CD4-positive, alpha-beta T cell treated with Interleukin-6 for 4 hours (primary cell): ENCODE data around the gene ELFN1.

Experiments
- DNase-seq: peaks from one replicate; pipeline ENCODE4 v3.0.0-alpha.2; 2020; ENCODE audit warnings: mixed read lengths

Gene ELFN1

GRCh38 chr7:1677206-1678080, 7.4 kb downstream of the ELFN1 start:
- no peak for DNase-seq

GRCh38 chr7:1678081-1678543, 8.0 kb downstream of the ELFN1 start:
- no peak for DNase-seq

DNA sequence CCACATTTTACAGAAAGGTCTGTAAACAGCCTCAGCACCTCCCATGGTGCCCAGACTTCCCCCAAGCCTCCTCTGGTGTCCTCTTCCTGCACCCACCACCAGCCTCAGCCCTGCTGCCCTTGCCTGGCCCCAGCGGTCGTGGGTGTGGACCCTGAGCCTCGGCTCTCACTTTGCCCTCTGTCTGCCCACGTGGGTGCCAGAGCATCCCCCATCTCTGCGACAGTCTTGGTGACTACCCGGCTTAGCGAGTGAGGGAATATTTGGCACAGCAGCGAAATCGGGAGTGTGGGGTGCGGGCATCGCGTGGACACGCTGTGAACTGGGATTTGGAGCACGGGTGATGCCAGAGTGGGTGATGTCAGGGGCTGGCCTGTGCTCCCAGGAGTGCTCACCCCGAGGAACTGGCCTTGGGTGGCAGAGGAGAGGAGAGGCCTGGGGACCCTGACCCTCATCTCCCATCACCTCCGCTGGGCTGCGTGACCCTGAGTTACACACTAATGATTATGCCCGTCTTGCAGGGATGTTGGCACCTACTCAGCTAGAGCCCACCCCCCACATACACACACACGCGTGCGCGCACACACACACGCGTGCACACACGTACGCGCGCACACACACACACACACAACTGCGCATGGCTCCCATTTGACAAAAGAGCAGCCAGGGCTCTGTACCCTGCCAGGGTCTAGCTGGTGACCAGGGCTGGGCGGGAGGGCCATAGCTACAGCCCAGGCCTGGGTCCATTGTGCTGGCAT, 8.7 kb downstream of the ELFN1 start:
- DNase-seq = no peak

DNA sequence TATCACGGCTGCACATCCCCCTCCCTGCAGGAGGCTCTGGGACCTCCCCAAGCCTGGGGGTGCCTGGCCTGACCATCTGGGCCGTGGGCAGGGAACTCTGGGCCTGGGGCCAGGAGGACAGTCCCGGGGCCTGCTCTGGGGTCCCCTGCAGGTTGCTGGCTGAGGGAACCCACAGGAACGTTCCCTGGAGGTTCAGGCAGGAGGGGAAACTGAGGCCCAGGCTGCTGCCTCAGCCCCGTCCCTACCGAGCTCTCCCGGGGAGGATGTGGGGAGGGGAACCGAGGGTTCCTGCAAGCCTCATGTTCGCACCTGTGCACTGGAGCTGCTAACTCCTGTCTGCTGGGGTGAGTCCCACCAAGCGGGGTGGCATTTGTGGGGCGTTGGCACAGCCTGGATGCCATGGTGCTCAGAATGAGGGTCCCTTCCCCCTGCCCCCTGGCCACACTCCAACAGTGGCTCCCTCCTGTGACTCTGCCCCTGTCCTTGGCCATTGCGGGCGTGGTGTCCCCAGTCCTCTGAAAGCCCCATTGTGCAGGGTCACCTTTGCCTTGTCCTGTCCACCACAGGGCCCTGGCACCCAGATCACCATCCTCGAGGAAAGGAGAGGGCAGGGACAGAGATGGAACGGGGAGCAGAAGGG, 9.4 kb downstream of the ELFN1 start:
- DNase-seq = no peak

DNA sequence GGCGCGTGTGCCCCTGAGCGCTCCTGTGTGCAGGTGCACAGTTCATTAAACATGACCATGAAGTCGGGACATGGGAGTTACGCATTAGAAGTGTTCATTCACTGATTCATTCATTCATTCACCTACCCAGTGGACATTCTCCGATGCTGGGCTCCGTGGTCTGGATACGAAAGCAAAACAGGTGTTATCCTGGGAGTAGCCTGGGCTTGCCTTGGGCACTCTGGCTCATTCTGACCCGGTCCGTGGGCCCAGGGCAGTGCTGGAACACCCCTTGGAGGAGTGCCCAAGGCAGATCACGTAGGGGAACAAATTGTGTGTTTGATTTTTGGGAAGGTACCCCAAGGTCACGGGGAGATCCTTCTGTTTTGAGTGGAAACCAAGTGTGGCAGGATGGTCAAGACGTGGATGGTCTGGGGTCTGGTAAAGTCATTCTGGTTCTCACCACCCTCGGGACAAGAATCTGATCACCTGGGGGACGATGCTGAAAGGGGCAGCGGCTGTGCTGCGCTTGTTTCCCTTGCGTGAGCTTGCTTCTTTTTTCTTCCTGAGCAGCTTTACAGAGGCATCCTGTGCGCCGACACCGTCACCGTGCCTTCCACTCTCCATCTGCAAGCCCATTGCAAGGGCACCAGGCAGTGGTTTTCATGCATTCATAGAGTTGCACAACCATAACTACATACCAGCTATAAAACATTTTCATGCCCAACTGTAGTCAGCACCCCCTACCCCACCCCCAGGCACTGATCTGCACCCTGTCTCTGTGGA, 10.1 kb downstream of the ELFN1 start:
- DNase-seq = no peak

DNA sequence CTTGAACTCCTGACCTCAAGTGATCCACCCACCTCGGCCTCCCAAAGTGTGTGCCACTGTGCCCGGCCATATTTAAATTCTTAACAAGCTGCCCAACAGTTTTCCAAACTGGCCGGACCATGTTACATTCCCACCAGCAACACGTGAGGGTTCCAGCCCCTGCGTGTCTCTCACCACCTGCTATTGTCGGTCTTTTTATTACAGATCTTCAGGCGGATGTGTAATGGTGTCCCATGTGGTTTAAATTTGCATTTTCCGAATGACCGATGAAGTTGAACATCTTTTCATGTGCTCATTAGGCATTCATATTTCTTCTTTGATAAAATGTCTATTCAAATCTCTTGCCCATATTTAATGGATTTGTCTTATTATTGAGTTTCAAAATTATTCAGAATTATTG, 11.5 kb downstream of the ELFN1 start:
- DNase-seq = no peak

- no peak for DNase-seq
Observed at GRCh38 chr7:1685000-1685624, 15.0 kb downstream of the ELFN1 start.

DNA sequence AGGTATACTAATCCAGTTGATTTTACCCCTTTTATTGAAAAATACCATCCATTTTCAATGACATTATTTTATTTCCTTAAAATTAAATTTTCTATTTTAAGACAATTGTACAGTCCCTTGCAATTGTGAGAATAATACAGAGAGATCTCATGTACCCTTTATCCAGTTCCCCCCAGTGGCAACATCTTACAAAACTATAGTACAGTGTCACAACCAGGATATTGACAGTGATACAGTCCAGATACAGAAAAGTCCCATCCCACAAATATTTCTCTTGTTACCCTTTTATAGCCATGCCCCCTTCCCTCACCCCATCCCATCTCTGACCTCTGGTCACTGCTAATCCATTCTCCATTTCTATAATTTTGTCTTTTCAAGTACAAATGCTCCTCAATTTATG, 18.5 kb downstream of the ELFN1 start:
- DNase-seq = no peak

- DNase-seq = no peak
Observed at GRCh38 chr7:1689311-1689710, 19.2 kb downstream of the ELFN1 start.

DNA sequence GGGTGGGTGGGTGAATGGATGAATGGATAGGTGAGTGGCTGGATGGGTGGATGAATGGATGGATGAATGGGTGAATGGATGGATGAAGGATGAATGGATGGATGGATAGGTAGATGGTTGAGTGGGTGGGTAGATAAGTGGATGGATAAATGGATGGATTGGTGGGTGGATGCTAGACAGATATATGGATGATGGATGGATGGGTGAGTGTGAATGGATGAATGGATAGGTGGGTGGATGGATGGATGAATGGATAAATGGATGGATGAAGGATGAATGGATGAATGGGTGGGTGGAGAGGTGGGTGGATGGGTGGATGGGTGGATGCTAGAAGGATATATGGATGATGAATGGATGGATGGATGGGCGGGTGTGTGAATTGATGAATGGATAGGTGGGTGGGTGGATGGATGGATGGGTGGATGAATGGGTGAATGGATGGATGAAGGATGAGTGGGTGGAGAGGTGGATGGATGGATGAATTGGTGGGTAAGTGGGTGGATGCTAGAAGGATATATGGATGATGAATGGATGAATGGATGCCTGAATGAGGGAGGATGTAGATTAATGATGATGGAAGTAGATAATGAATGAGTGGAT, 20.4 kb downstream of the ELFN1 start:
- no peak for DNase-seq

DNA sequence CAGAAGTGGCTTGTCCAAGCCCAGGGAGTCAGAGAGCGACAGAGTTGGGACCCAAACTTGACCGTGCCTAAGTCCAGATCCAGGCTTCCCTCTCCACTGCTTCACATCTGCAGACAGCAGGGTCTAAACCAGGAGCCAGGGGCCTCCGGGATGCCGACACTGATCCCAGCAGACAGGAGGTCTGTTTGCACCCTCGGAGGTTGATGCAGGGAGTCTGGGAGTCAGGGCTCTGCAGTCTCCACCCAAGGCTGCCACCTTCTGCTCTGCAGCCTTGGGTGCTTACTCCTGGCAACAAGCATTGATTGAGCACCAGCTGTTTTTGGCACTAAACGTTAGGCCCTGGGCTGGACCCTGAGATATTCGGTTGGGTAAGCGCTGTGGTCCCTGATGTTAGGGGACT, 21.0 kb downstream of the ELFN1 start:
- no peak for DNase-seq

DNA sequence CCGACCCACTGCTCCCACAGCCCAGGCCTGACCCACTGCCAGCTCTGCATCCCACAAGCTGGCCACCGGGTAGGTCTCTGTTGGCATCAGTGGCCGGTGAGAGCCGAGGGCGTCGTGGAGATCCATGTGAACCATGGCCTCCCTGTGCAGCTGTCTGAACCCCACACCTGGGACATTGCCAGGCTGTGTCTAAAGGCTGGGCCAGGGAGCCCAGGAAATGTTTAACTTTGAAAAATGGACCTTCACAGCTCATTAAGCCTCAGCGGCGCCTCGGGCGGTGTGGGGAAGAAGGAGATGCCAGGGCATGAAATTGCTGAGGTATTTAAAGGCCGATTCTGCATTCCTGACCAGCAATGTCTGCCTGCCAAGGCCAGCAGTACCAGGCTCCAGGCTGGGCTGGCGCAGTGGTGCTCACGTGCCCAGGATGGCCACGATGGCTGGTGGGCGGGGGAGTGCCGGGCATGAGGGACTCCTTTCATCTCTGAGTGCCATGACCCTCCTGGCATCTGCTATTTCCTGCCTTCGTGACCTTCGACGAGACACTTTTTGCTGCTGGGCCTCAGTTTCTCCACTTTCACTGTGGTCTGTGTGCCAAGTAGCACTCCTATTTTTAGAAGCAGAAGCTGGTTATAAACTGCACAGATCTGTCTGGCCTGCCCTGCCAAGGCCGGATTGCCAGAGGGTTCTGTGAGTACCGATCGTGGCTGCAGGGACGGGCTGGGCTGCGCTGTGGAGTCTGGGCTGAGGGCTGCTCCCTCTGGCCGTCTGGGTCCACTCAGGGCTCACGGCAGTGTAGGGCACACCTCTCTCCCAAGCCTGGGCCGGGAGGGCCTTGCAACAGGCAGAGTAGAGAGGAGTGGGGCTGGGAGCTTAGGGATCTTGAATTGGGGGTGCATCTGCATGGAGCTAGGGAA, 21.8 kb downstream of the ELFN1 start:
- DNase-seq = no peak

GRCh38 chr7:1692515-1693418, 22.7 kb downstream of the ELFN1 start:
- no peak for DNase-seq

DNA sequence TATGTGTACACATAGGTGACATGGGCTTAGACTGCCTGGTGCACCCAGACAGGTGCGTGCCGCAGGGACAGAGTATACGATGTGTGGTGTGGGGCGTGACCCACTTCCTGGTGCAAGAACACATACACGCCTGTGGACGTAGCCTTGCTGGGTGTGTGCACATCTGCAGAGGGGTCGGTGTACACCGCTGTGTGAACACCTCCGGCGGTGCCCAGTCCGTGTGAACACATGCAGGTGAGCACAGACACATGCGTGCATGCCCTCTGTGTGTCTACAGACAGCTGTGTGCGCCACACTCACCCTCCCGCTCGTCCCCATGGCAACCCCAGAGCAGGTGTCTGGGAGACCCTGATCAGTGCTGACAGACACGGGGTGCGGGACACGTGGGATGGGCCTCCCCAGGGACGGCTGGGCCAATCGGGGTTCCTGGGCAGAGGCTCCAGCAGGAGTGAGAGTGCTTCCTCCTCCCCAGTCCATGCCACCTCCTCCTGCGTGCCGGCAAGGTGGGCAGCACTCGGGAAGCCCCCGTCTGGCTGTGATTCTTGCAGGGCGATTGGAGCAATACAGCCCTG, 23.4 kb downstream of the ELFN1 start:
- no peak for DNase-seq

DNA sequence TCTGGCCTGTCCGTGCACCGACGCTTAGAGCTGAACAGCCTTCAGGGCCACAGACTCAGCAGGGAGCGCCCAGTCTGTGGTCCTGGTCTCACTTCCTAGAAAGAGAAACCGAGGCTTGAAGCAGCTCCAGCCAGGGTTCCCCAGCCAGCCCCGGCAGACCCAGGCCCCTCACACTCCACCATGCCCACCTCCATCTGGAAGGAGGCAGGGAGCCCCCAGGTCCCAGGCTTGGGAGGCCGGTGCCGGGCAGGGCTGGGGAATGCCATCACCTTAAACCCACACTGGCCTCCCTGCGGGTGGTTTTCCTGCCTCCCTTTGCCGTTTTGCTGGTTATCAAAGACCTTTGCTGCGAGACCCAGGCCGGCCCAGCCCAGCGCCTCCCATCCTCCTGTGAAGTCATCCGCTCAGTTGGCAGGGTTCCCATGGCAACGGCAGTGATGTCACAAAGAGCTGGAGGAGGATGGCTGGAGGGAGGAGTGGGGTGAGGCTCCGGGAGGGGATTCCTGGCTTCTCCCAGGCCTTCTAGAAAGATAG, 24.0 kb downstream of the ELFN1 start:
- DNase-seq = no peak

DNA sequence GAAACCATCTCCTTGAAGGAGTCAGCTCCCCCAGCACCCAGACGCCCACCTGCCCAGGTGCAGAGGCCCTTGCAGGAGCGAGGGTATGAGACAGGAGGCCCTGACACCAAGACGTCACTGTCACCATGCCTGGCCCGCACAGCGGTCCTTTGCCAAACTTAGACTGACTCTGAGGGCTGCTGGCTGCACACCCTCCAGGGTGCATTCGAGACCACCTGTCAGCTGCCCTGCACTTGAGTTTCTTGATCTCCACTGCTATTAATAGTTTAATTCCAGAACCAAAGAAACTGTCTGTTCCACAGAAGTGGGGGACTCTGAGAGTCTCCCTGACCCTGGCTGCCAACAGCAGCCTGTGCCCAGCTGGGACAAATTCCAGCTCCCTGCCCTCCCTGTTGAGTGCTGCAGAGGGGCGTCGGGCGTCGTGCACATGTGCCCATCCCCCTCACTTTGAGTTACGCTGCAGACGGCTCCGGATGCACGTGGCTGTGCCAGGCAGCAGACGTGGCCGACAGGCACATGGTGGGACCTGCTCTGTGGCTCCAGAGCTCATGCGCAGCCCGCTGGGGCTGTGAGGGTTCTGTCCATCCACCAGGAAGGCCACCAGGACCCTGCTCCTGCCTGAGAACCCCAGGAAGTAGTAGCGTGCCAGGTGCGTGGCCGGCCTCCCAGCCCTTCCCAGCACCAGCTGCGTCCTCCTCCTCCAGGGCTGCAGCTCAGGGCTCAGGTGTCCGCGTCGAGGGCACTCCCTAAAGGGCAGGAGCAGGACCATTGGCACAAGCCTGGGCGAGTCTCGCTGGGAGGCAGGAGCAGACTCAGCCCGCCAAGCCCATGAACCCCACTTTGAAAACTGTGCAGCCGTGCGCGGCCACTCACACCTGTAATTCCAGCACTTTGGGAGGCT, 24.8 kb downstream of the ELFN1 start:
- no peak for DNase-seq

DNA sequence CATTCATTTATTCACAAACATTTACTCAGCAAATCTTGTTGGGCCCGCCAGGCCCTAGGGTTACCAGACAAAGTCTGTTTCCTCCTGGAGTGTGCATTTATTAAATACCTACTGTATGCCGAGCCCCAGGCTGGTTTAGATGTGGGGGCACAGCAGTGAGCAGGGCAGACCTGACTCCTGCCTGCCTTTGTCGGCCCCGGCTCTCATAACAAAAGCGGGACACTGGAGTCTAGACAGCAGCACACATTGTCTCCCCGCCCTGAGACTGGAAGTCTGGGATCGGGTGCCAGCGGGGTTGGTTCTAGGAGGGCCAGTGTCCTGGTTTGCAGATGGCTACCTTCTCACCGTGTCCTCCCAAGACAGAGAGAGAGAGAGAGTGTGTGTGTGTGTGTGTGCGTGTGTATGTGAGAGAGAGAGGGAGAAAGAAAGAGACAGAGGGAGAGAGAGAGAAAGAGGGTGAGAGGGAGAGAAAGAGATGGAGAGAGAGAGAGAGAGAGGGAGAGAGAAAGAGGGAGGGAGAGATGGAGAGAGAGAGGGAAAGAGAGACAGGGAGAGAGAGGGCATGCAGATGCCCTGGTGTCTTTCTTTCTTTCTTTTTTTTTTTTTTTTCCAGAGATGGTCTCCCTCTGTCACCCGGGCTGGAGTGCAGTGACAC, 25.9 kb downstream of the ELFN1 start:
- DNase-seq = no peak
